GM19099 (cell line): ENCODE results near the gene CCKAR.

Experiments used
- POLR2A ChIP-seq: IDR thresholded peaks from 3 replicates; pipeline ENCODE4 v1.6.1; 2011; ENCODE audit warnings: low read depth; ENCODE audit not compliant: insufficient read length; ENCODE audit errors: extremely low read depth

CCKAR gene

DNA sequence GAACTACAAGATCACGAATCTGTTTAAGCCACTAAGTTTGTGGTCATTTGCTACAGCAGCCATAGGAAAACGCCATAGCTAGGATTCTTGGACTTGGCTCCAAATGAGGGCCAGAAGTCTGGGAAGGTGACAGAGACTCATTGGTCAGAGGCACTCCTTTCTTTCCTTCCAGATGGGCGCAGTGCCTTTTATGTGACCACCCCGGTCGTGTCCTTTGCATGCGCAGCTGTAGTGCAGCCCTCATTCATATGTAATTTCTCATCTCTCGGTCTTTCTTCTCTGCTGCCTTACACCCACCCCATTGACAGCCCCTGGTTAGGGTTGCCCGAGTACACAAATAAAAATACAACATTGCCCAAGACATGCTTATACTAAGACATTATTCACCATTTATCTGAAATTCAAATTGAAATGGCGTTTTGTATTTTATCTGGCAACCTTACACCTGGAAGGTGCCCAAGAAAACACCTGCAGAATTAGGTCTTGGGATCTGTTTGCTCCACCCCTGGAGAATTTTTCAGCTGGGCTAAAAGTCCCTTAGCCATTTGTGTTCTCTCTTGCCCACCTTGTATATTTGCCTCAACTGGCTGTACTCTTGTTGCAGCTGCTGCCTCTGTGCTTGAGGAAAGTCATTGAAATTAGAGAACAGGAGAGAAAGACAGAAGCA is 21.9 kb downstream of the CCKAR start:
- no peak for TF ChIP-seq POLR2A

DNA sequence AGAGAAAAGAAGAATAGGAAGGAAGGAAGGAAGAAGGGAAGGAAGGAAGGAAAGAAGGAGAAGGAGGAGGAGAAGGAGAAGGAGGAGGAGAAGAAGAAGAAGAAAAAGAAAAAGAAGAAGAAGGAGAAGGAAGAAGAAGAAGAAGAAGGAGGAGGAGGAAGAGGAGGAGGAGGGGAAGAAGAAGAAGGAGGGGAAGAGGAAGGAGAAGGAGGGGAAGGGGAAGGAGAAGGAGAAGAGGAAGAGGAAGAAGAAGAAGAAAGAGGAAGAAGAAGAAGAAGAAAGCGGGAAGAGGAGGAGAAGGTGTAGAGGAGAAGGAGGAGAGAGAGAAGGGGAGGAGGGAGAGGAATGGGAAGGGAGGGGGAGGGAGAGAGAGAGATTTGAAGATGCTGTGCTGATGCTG is 22.6 kb downstream of the CCKAR start:
- TF ChIP-seq POLR2A, result no peak

- TF ChIP-seq POLR2A, result no peak
These were observed 23.6 kb downstream of the CCKAR start for GRCh38 chr4:26466578-26467270.

DNA sequence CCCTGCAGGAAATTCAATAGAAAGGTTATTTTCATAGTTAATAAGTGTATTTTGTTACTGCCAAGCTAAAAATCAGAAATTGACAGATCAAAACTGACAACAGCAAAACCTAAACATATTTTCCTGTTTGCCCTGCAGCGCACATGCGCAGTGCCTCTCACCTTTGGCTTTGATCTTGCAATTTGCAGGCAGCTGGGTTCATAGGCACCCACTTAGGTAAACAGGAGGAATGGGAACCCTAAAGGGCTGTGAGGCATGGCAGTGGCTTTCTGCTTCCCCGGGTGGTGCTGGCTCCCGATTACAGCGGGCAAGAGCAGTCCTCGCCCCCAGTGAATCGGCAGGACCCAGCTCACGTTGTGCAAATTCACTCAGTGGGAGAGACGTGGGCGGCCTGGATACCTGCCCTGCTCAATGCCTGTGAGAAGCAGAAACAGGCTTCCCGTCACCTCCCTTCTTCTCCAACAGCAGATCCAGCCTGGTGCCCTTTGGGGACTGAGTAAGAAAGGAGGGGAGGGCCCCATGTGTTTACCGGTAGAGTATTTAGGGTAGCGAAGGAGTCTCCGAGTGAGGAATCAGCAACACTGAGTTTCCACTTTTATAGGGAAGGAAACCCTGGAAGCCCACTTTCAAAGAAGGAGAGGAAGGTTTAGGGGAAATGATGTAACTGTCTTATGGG is 25.7 kb downstream of the CCKAR start:
- no peak for TF ChIP-seq POLR2A

GRCh38 chr4:26463386-26463785 is 26.9 kb downstream of the CCKAR start:
- TF ChIP-seq POLR2A, result no peak

- no peak for TF ChIP-seq POLR2A
These were observed 27.4 kb downstream of the CCKAR start for GRCh38 chr4:26462874-26463273.

DNA sequence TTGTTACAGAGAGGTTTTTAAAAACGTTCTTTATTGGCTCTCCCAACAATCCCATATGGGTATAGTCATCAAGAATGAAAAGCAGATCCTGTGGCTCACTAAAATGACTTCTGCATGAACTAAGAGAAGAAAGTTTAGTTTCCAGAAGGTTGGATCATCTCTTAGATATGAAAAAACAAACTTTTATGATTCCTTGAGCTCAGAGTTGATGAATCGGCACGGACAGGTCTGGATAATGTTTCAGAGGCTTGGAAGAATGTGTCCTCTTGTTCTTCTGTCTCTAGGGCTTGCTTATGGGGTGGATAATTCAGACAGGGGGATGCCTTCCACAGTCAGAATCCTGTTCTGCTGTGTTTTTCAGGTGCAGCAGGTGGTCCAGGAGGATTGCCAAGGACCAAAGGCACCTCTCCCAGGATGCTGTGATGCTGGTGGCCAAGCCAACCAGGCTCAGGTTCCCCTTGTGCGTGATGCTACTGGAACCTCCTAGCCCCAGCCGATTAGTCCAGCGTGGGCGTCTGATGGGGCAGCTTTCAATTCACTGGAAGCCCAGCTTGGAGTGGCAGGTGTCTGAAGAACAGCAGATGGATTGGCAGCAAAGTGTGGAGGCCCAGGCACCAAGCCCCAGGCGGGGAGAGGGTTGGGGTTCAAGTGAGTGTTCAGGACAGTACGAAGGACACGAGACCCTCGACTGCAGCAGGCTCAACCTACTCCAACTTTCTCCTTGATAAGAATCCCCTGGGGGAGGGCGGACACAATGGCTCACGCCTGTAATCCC is 30.3 kb downstream of the CCKAR start:
- no peak for TF ChIP-seq POLR2A

DNA sequence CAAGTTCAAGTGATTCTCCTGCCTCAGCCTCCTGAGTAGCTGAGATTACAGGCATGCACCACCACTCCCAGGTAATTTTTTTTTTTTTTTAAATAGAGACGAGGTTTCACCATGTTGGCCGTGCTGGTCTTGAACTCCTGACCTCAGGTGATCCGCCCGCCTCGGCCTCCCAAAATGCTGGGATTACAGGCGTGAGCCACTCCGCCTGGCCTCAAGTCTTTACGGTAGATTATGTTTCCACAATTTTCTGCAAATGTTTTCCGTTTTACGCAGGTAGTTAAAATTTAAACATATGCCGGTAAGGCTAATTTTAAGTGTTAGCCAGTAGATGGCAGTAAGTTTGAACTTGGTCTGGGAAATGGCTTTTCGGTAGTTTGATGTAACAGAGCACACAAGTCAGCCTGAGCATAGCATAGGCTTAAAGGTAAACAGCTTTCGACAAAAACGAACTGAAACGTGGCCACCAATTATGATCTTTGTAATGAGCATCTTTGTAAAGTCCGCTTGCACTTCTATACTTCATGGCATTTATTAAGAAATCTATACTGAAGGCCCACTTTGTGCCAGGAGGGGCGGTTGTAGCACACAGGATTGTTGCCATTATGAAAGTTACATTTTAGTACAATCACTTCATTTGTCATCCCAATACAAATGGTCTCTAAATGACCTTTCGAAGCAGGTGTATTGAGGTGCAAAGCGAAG is 31.1 kb downstream of the CCKAR start:
- TF ChIP-seq POLR2A, result no peak

GRCh38 chr4:26458157-26458561 is 32.1 kb downstream of the CCKAR start:
- no peak for TF ChIP-seq POLR2A

DNA sequence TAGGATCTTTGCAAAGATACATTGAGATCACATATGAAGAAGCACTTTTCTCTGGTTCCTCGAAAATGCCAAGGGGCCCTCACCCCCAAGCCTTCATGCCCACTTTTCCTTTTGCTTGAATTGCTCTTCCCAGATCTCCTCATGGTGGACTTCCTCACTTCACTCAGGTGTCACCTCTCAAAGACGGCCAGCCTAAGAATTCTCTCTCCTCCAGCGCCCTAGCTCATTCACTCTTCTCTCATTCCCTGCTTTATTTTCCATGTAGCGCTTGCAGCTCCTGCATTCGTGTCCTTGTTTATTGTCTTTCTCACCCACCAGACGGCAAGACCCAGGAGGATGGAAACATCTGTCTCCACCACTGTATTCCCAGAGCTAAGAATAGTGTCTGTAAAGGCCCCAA is 32.9 kb downstream of the CCKAR start:
- no peak for TF ChIP-seq POLR2A

- TF ChIP-seq POLR2A, result no peak
These were observed 34.7 kb downstream of the CCKAR start for GRCh38 chr4:26455571-26455970.

GRCh38 chr4:26454961-26455360 is 35.3 kb downstream of the CCKAR start:
- no peak for TF ChIP-seq POLR2A

GRCh38 chr4:26452565-26453531 is 37.4 kb downstream of the CCKAR start:
- TF ChIP-seq POLR2A, result no peak

GRCh38 chr4:26451597-26451996 is 38.7 kb downstream of the CCKAR start:
- no peak for TF ChIP-seq POLR2A

DNA sequence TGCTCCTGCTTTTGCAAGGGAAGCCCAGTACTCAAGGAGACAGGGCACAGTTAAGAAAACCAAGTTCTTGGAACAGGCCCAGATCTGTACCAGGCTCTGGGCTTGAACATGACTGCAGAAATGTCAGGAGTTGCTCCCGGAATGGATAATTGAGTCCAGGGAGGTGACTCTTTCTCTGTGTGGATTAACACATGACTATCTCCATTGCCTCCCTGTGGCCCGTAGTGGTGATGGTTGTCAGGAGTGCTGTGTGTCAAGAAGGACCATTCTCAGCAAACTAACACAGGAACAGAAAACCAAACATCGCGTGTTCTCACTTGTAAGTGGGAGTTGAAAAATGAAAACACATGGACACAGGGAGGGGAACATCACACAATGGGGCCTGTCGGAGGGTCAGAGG is 39.9 kb downstream of the CCKAR start:
- TF ChIP-seq POLR2A, result no peak
